8988T (cell line): Measurements from ENCODE around the gene CCNI.
"Not testable (repeated sequence)": the region's sequence is repeated elsewhere in the genome, so short reads cannot be mapped to it uniquely, and the experiment has no call there.

Source experiments
- DNase-seq: peaks from one replicate; pipeline ENCODE4 v3.0.0; 2011

Gene CCNI

GRCh38 chr4:77037168-77037567, 38.6 kb downstream of the CCNI start:
- DNase-seq = not testable (repeated sequence)

- DNase-seq = no peak
Observed at GRCh38 chr4:77036206-77036605, 39.6 kb downstream of the CCNI start.

GRCh38 chr4:77035153-77035552, 40.6 kb downstream of the CCNI start:
- DNase-seq = no peak

GRCh38 chr4:77031544-77031943, 44.2 kb downstream of the CCNI start:
- DNase-seq = no peak

- not testable (repeated sequence) for DNase-seq
Observed at GRCh38 chr4:77029757-77030156, 46.0 kb downstream of the CCNI start.

- no peak for DNase-seq
Observed at GRCh38 chr4:77028246-77028645, 47.5 kb downstream of the CCNI start.

- DNase-seq = no peak
Observed at GRCh38 chr4:77026322-77026704, 49.5 kb downstream of the CCNI start.

GRCh38 chr4:77025643-77026321, 50.0 kb downstream of the CCNI start:
- DNase-seq = no peak

- DNase-seq = no peak
Observed at GRCh38 chr4:77023920-77024319, 51.9 kb downstream of the CCNI start.

- DNase-seq = no peak
Observed at GRCh38 chr4:77022560-77023179, 53.1 kb downstream of the CCNI start.

GRCh38 chr4:77021614-77022089, 54.1 kb downstream of the CCNI start:
- DNase-seq = no peak

GRCh38 chr4:77020017-77020416, 55.8 kb downstream of the CCNI start:
- DNase-seq = no peak

- no peak for DNase-seq
Observed at GRCh38 chr4:77015390-77015789, 60.4 kb downstream of the CCNI start.

- DNase-seq = no peak
Observed at GRCh38 chr4:77014256-77014655, 61.5 kb downstream of the CCNI start.

- no peak for DNase-seq
Observed at GRCh38 chr4:77012726-77013125, 63.1 kb downstream of the CCNI start.

- DNase-seq = no peak
Observed at GRCh38 chr4:77010841-77011354, 64.9 kb downstream of the CCNI start.

- no peak for DNase-seq
Observed at GRCh38 chr4:77009511-77010115, 66.2 kb downstream of the CCNI start.

- no peak for DNase-seq
Observed at GRCh38 chr4:77007358-77008230, 68.2 kb downstream of the CCNI start.

- DNase-seq = no peak
Observed at GRCh38 chr4:77006753-77007353, 68.9 kb downstream of the CCNI start.

- no peak for DNase-seq
Observed at GRCh38 chr4:77003400-77003799, 72.4 kb downstream of the CCNI start.

GRCh38 chr4:77002321-77003107, 73.3 kb downstream of the CCNI start:
- DNase-seq = no peak

- no peak for DNase-seq
Observed at GRCh38 chr4:77001907-77002306, 73.9 kb downstream of the CCNI start.
